Adrenal gland (tissue), 5 donors: ENCODE data around the gene RAN.

Experiments used
- POLR2A ChIP-seq, 2 donors: fragments of 450-650 bp; IDR thresholded peaks; one replicate each; pipeline ENCODE4 v1.6.1; 2017; ENCODE audit warnings: antibody characterized with exemption in 2 of 2, mild to moderate bottlenecking in 2 of 2, moderate library complexity in 1 of 2
- TF ChIP-seq, protein P1 (sequence below), 6 experiments: fragments of 450-650 bp in 4 of 6; fragments of 200-600 bp in 2 of 6; sonication (generic) in 1 of 6; IDR thresholded peaks; 1 replicate in 5 of 6; 2 replicates in 1 of 6; pipeline versions ENCODE4 v1.5.1 to v1.8.0; 2016 to 2021; ENCODE audit warnings: antibody characterized with exemption in 6 of 6, mild to moderate bottlenecking in 2 of 6, moderate library complexity in 1 of 6
- donor health status: DM: no; HTN: no; CAD: no.

DNA sequence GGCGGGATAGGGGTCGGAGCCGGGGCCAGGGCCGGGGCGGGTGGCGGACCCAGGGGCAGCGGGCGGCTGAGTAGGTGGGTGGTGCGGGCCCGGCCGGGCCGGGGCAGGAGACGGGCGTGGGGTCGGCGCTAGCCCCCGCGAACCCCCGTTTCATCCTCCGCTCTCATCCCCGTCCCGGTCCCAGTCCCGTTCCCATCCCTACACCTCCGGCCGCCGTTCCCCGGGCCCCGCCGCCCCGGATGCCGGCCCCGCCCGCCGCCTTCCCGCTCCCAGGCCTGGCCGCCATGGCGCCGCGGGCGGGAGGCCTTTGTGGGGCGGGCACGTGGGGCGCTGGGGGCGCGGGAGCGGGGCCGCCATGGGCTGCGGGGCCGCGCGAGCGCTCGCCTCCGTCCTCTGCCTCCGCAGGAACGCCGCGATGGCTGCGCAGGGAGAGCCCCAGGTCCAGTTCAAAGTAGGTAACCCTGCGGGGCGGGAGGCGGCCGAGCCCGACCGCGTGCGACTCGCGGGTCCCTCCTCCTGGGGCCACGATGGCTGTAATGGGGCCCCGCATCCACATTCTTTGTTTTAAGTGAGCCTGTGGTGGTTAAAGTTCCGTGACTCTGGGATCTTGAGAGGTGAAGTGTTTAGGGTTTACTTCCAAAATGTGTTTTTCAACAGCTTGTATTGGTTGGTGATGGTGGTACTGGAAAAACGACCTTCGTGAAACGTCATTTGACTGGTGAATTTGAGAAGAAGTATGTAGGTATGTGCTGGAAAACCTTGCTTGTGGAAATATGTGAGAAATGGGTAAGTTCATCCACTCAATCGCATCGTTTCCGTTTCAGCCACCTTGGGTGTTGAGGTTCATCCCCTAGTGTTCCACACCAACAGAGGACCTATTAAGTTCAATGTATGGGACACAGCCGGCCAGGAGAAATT is 572 bp downstream of the RAN start:
- TF ChIP-seq, protein P1, sequence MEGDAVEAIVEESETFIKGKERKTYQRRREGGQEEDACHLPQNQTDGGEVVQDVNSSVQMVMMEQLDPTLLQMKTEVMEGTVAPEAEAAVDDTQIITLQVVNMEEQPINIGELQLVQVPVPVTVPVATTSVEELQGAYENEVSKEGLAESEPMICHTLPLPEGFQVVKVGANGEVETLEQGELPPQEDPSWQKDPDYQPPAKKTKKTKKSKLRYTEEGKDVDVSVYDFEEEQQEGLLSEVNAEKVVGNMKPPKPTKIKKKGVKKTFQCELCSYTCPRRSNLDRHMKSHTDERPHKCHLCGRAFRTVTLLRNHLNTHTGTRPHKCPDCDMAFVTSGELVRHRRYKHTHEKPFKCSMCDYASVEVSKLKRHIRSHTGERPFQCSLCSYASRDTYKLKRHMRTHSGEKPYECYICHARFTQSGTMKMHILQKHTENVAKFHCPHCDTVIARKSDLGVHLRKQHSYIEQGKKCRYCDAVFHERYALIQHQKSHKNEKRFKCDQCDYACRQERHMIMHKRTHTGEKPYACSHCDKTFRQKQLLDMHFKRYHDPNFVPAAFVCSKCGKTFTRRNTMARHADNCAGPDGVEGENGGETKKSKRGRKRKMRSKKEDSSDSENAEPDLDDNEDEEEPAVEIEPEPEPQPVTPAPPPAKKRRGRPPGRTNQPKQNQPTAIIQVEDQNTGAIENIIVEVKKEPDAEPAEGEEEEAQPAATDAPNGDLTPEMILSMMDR (IDR thresholded peaks at IDR 0.05), result no peak
- no peak for TF ChIP-seq POLR2A (IDR thresholded peaks at IDR 0.05)
